Thyroid gland (tissue), 4 donors: ENCODE data around the gene PDE3A.

ENCODE experiments used
- POLR2A ChIP-seq, 2 donors: fragments of 450-650 bp; IDR thresholded peaks; one replicate each; pipeline ENCODE4 v1.6.1; 2017; ENCODE audit warnings: antibody characterized with exemption in 2 of 2, mild to moderate bottlenecking in 2 of 2, moderate library complexity in 1 of 2
- TF ChIP-seq, protein P1 (sequence below), 6 experiments: fragments of 200-600 bp in 3 of 6; fragments of 450-650 bp in 3 of 6; sonication (generic) in 3 of 6; IDR thresholded peaks; one replicate each; pipeline ENCODE4 v1.5.1; 2016 to 2019; ENCODE audit warnings: antibody characterized with exemption in 6 of 6, mild to moderate bottlenecking in 2 of 6, inconsistent platforms in 1 of 6, moderate library complexity in 1 of 6

DNA sequence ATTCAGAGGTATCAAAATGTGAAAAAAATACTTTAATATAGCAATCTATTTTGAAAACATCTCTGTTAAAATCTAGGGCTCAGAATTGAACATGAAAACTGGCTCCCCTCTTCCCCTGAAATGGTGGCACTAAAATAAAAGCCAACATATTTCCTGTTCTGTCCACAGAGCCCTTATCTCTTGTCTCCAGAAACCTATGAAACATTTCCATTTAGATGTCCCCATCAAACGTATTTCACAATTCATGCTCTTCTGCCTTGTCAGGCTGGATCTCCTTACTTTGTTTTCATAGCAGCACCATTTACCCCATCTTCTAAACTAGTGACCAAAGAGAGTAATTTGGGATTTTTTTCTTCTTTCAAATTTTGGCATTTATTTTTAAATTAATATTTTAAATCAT, 42.4 kb downstream of the PDE3A start:
- TF ChIP-seq, protein P1, sequence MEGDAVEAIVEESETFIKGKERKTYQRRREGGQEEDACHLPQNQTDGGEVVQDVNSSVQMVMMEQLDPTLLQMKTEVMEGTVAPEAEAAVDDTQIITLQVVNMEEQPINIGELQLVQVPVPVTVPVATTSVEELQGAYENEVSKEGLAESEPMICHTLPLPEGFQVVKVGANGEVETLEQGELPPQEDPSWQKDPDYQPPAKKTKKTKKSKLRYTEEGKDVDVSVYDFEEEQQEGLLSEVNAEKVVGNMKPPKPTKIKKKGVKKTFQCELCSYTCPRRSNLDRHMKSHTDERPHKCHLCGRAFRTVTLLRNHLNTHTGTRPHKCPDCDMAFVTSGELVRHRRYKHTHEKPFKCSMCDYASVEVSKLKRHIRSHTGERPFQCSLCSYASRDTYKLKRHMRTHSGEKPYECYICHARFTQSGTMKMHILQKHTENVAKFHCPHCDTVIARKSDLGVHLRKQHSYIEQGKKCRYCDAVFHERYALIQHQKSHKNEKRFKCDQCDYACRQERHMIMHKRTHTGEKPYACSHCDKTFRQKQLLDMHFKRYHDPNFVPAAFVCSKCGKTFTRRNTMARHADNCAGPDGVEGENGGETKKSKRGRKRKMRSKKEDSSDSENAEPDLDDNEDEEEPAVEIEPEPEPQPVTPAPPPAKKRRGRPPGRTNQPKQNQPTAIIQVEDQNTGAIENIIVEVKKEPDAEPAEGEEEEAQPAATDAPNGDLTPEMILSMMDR (IDR thresholded peaks at IDR 0.05): no peak
- TF ChIP-seq POLR2A (IDR thresholded peaks at IDR 0.05): no peak
